Glomerular endothelial cell (primary cell): ENCODE measurements around the gene FSTL4. TPM values are rescaled to one million over a fixed set of nuclear protein-coding genes. Genes with fewer than 3 reads are reported as not detected.
"Not testable (repeated sequence)": the region's sequence is repeated elsewhere in the genome, so short reads cannot be mapped to it uniquely, and the experiment has no call there.

Experiments used
- DNase-seq: peaks from one replicate; pipeline ENCODE4 v3.0.0-alpha.2; 2011; ENCODE audit warnings: low read depth, low spot score; ENCODE audit errors: extremely low read depth
- total RNA-seq: library from RNA; depleted of rRNA; stranded (reverse); fragments of >200 nt; gene quantifications from 2 replicates; pipeline ENCODE4 v1.2.3, GENCODE V29; 2015

Gene FSTL4
- total RNA-seq, 1 donor from 2014 or later, result 0.18 TPM

GRCh38 chr5:133214153-133214820 is 398.1 kb downstream of the FSTL4 start:
- no peak for DNase-seq

GRCh38 chr5:133205649-133206048 is 406.7 kb downstream of the FSTL4 start:
- DNase-seq, result no peak

- DNase-seq, result no peak
These were observed 407.1 kb downstream of the FSTL4 start for GRCh38 chr5:133205204-133205603.

GRCh38 chr5:133203317-133204305 is 408.7 kb downstream of the FSTL4 start:
- no peak for DNase-seq

- no peak for DNase-seq
These were observed 410.2 kb downstream of the FSTL4 start for GRCh38 chr5:133202066-133202665.

- no peak for DNase-seq
These were observed 411.0 kb downstream of the FSTL4 start for GRCh38 chr5:133201310-133201709.

- no peak for DNase-seq
These were observed 412.1 kb downstream of the FSTL4 start for GRCh38 chr5:133200256-133200655.

- no peak for DNase-seq
These were observed 412.7 kb downstream of the FSTL4 start for GRCh38 chr5:133199417-133200178.

GRCh38 chr5:133198511-133198910 is 413.8 kb downstream of the FSTL4 start:
- no peak for DNase-seq

GRCh38 chr5:133196441-133197085 is 415.8 kb downstream of the FSTL4 start:
- no peak for DNase-seq

- DNase-seq, result no peak
These were observed 417.1 kb downstream of the FSTL4 start for GRCh38 chr5:133195250-133195649.

- DNase-seq, result no peak
These were observed 418.5 kb downstream of the FSTL4 start for GRCh38 chr5:133193794-133194193.

- no peak for DNase-seq
These were observed 419.6 kb downstream of the FSTL4 start for GRCh38 chr5:133192716-133193115.

- no peak for DNase-seq
These were observed 422.5 kb downstream of the FSTL4 start for GRCh38 chr5:133189881-133190280.

- no peak for DNase-seq
These were observed 432.9 kb downstream of the FSTL4 start for GRCh38 chr5:133179405-133179804.

GRCh38 chr5:133170756-133171387 is 441.5 kb downstream of the FSTL4 start:
- DNase-seq, result not testable (repeated sequence)

- no peak for DNase-seq
These were observed 447.6 kb downstream of the FSTL4 start for GRCh38 chr5:133164759-133165158.

- DNase-seq, result no peak
These were observed 448.5 kb downstream of the FSTL4 start for GRCh38 chr5:133163839-133164238.

GRCh38 chr5:133159543-133159942 is 452.8 kb downstream of the FSTL4 start:
- DNase-seq, result no peak
